HEK293T (cell line): ENCODE measurements around the gene AP2A2.

Experiments used
- CTCF ChIA-PET: fragments of 350-600 bp; formaldehyde crosslinking; extraction: SDS; loops from one replicate; lab custom pipeline; 2021; ENCODE audit warnings: antibody characterized with exemption, inconsistent platforms; lab: Yijun Ruan, JAX
- POLR2A ChIA-PET: fragments of 350-600 bp; formaldehyde crosslinking; extraction: SDS; loops from one replicate; lab custom pipeline; 2020; ENCODE audit warnings: antibody characterized with exemption, inconsistent platforms; lab: Yijun Ruan, JAX
- DNase-seq: peaks from one replicate; pipeline ENCODE4 v3.0.0; 2012; ENCODE audit warnings: mixed read lengths; ENCODE audit errors: extremely low spot score
- ARNT ChIP-seq: fragments of 450-650 bp; IDR thresholded peaks from 2 replicates; pipeline ENCODE4 v1.6.1; 2017; ENCODE audit warnings: mild to moderate bottlenecking
- BHLHE40 ChIP-seq: fragments of 450-650 bp; IDR thresholded peaks from 2 replicates; pipeline ENCODE4 v1.6.1; 2016; ENCODE audit warnings: mild to moderate bottlenecking, moderate library complexity, borderline replicate concordance
- CTBP1 ChIP-seq: fragments of 450-650 bp; IDR thresholded peaks from 2 replicates; pipeline ENCODE4 v1.6.1; 2016; ENCODE audit warnings: borderline replicate concordance
- ELF4 ChIP-seq: fragments of 450-650 bp; IDR thresholded peaks from 2 replicates; pipeline ENCODE4 v1.6.1; 2017; ENCODE audit warnings: antibody characterized with exemption
- FOXA1 ChIP-seq: fragments of 450-650 bp; IDR thresholded peaks from 2 replicates; pipeline ENCODE4 v1.6.1; 2016; ENCODE audit warnings: mild to moderate bottlenecking
- FOXK2 ChIP-seq: fragments of 450-650 bp; IDR thresholded peaks from 2 replicates; pipeline ENCODE4 v1.6.1; 2016; ENCODE audit warnings: mild to moderate bottlenecking
- FOXM1 ChIP-seq: fragments of 450-650 bp; IDR thresholded peaks from 2 replicates; pipeline ENCODE4 v1.6.1; 2017; ENCODE audit warnings: mild to moderate bottlenecking, borderline replicate concordance
- HDGF ChIP-seq: fragments of 450-650 bp; IDR thresholded peaks from 2 replicates; pipeline ENCODE4 v1.6.1; 2017; ENCODE audit warnings: antibody characterized with exemption, borderline replicate concordance
- L3MBTL2 ChIP-seq: fragments of 450-650 bp; conservative IDR thresholded peaks from 2 replicates; pipeline ENCODE4 v1.6.1; 2016; ENCODE audit warnings: mild to moderate bottlenecking
- LEF1 ChIP-seq: fragments of 450-650 bp; IDR thresholded peaks from 2 replicates; pipeline ENCODE4 v1.6.1; 2017; ENCODE audit warnings: mild to moderate bottlenecking, borderline replicate concordance
- NFRKB ChIP-seq: fragments of 450-650 bp; IDR thresholded peaks from 2 replicates; pipeline ENCODE4 v1.6.1; 2016; ENCODE audit warnings: mild to moderate bottlenecking, moderate library complexity
- PKNOX1 ChIP-seq: fragments of 450-650 bp; IDR thresholded peaks from 2 replicates; pipeline ENCODE4 v1.6.1; 2016
- SP1 ChIP-seq: fragments of 450-650 bp; IDR thresholded peaks from 2 replicates; pipeline ENCODE4 v1.6.1; 2017
- SUZ12 ChIP-seq: fragments of 450-650 bp; IDR thresholded peaks from 2 replicates; pipeline ENCODE4 v1.6.1; 2016; ENCODE audit warnings: mild to moderate bottlenecking
- TARDBP ChIP-seq: fragments of 450-650 bp; IDR thresholded peaks from 2 replicates; pipeline ENCODE4 v1.6.1; 2016
- ZNF384 ChIP-seq: fragments of 450-650 bp; IDR thresholded peaks from 2 replicates; pipeline ENCODE4 v1.6.1; 2016

The AP2A2 gene

GRCh38 chr11:883527-883926 lies 42.1 kb upstream of the AP2A2 start:
- no peak for TF ChIP-seq SP1
- TF ChIP-seq TARDBP, result no peak
- no peak for TF ChIP-seq ARNT
- TF ChIP-seq HDGF, result no peak
- no peak for TF ChIP-seq CTBP1
- TF ChIP-seq FOXK2, result no peak
- TF ChIP-seq FOXA1, result no peak
- TF ChIP-seq ZNF384, result no peak
- no peak for TF ChIP-seq LEF1
- no peak for TF ChIP-seq FOXM1
- TF ChIP-seq BHLHE40, result no peak
- no peak for TF ChIP-seq L3MBTL2
- no peak for TF ChIP-seq SUZ12
- no peak for TF ChIP-seq PKNOX1
- TF ChIP-seq NFRKB, result no peak
- no peak for TF ChIP-seq ELF4
- POLR2A ChIA-PET, result no interaction called here
- CTCF ChIA-PET, result no interaction called here
- DNase-seq, result no peak

- ChIA-PET CTCF (no interaction called here), POLR2A (no interaction called here)
- TF ChIP-seq SP1, result no peak
- no peak for TF ChIP-seq ELF4
- no peak for TF ChIP-seq BHLHE40
- no peak for TF ChIP-seq L3MBTL2
- TF ChIP-seq SUZ12, result no peak
- TF ChIP-seq LEF1, result no peak
- TF ChIP-seq PKNOX1, result no peak
- no peak for DNase-seq
Observed at GRCh38 chr11:884578-885070, 41.0 kb upstream of the AP2A2 start.

- POLR2A ChIA-PET, result no interaction called here
Observed at GRCh38 chr11:886568-886967, 39.1 kb upstream of the AP2A2 start.

GRCh38 chr11:887589-887988 lies 38.1 kb upstream of the AP2A2 start:
- DNase-seq, result no peak
- ChIA-PET POLR2A (no interaction called here), CTCF (no interaction called here)
- TF ChIP-seq BHLHE40, result no peak
- no peak for TF ChIP-seq HDGF
- TF ChIP-seq FOXK2, result no peak
- TF ChIP-seq CTBP1, result no peak
- TF ChIP-seq ELF4, result no peak
- TF ChIP-seq L3MBTL2, result no peak
- TF ChIP-seq NFRKB, result no peak
- TF ChIP-seq ARNT, result no peak
- no peak for TF ChIP-seq LEF1
- TF ChIP-seq FOXA1, result no peak
- no peak for TF ChIP-seq SUZ12
- no peak for TF ChIP-seq FOXM1
- TF ChIP-seq ZNF384, result no peak
- no peak for TF ChIP-seq TARDBP

More at GRCh38 chr11:886568-886967, 39.1 kb upstream of the AP2A2 start:
- no peak for TF ChIP-seq TARDBP
- no peak for TF ChIP-seq FOXA1
- no peak for TF ChIP-seq SUZ12
- TF ChIP-seq ELF4, result no peak
- no peak for TF ChIP-seq CTBP1
- TF ChIP-seq PKNOX1, result no peak
- no peak for TF ChIP-seq ARNT
- TF ChIP-seq BHLHE40, result no peak
- no peak for TF ChIP-seq FOXM1
- no peak for TF ChIP-seq L3MBTL2
- TF ChIP-seq SP1, result no peak
- TF ChIP-seq HDGF, result no peak
- CTCF ChIA-PET, result no interaction called here
- no peak for DNase-seq

GRCh38 chr11:888310-889212 lies 37.1 kb upstream of the AP2A2 start:
- ChIA-PET CTCF (no interaction called here), POLR2A (interaction anchor here (0.6 kb wide), 1 partner anchor 64 kb away, joined by 3 read pairs; no protein-coding TSS in a partner anchor)
- TF ChIP-seq HDGF (no peak), FOXM1 (no peak), FOXA1 (no peak), PKNOX1 (no peak), NFRKB (no peak), ZNF384 (no peak), ELF4 (no peak), SP1 (no peak), L3MBTL2 (no peak)
- DNase-seq, result no peak
